CD4-positive, alpha-beta T cell (primary cell): Measurements from ENCODE around the gene MITF. TPM values are rescaled to one million over a fixed set of nuclear protein-coding genes. Genes with fewer than 3 reads are reported as not detected.

Source experiments
- ATAC-seq: fragments of 200-7000 bp; cut with Tn5 transposase; one replicate; pipeline ENCODE4 v1.10.0; 2022; ENCODE audit warnings: mild to moderate bottlenecking; ENCODE audit not compliant: poor library complexity
- CTCF ChIA-PET: fragments of 350-600 bp; sonication (Branson Sonifier 250); formaldehyde crosslinking; loops from one replicate; lab custom pipeline; 2021; ENCODE audit warnings: antibody characterized with exemption, inconsistent platforms; lab: Charles Lee
- POLR2A ChIA-PET: fragments of 350-600 bp; sonication (Branson Sonifier 250); formaldehyde crosslinking; loops from one replicate; lab custom pipeline; 2021; ENCODE audit warnings: antibody characterized with exemption, inconsistent platforms; lab: Charles Lee
- DNase-seq, 14 experiments: peaks; one replicate each; pipeline ENCODE4 v3.0.0-alpha.2; 2013 to 2020; ENCODE audit warnings: mixed read lengths in 2 of 14
- H3K27ac ChIP-seq, 2 donors: one replicate each; pipeline versions ENCODE4 v1.5.1 to v1.7.0; 2013; ENCODE audit warnings: low read length in 2 of 2, low read depth in 1 of 2, mild to moderate bottlenecking in 1 of 2
- H3K27me3 ChIP-seq, 2 experiments: 1 replicate in 1 of 2; 2 replicates in 1 of 2; pipeline versions ENCODE4 v1.6.1 to v1.7.0; 2013; ENCODE audit warnings: low read length in 2 of 2, control low read depth in 1 of 2, mild to moderate bottlenecking in 1 of 2, moderate library complexity in 1 of 2; ENCODE audit not compliant: insufficient read depth in 2 of 2, control insufficient read depth in 1 of 2
- H3K36me3 ChIP-seq: one replicate; pipeline ENCODE4 v1.6.1; 2013; ENCODE audit warnings: low read length, control low read depth; ENCODE audit not compliant: insufficient read depth
- H3K4me1 ChIP-seq: one replicate; pipeline ENCODE4 v1.6.1; 2013; ENCODE audit warnings: low read length, control low read depth; ENCODE audit not compliant: insufficient read depth
- H3K4me3 ChIP-seq: one replicate; pipeline ENCODE4 v1.5.1; 2013; ENCODE audit warnings: mild to moderate bottlenecking, low read length, moderate library complexity
- H3K9me3 ChIP-seq, 2 experiments: 1 replicate in 1 of 2; 2 replicates in 1 of 2; pipeline versions ENCODE4 v1.6.1 to v1.7.0; 2013; ENCODE audit warnings: low read length in 2 of 2, mild to moderate bottlenecking in 2 of 2, control low read depth in 1 of 2, moderate library complexity in 1 of 2; ENCODE audit not compliant: control insufficient read depth in 1 of 2, insufficient read depth in 1 of 2
- H3K27ac Mint-ChIP-seq: one replicate; pipeline ENCODE4 v1.8.0; 2020; ENCODE audit warnings: mixed read lengths
- H3K27me3 Mint-ChIP-seq: one replicate; pipeline ENCODE4 v1.8.0; 2021; ENCODE audit warnings: mixed read lengths
- H3K36me3 Mint-ChIP-seq: one replicate; pipeline ENCODE4 v1.8.0; 2021; ENCODE audit warnings: low read depth, mixed read lengths
- H3K4me1 Mint-ChIP-seq: one replicate; pipeline ENCODE4 v1.8.0; 2021; ENCODE audit warnings: low read depth, mixed read lengths
- H3K4me3 Mint-ChIP-seq: one replicate; pipeline ENCODE4 v1.8.0; 2020; ENCODE audit warnings: mild to moderate bottlenecking, mixed read lengths
- H3K9me3 Mint-ChIP-seq: one replicate; pipeline ENCODE4 v1.8.0; 2020; ENCODE audit warnings: mixed read lengths
- intact Hi-C, 2 experiments: fragments of 100-400 bp; cut with DNase I in 1 of 2; cut with micrococcal nuclease in 1 of 2; formaldehyde crosslinking; loops; one replicate each; pipeline versions ENCODE4 v1.15.1 to v1.9.0; 2023 to 2025; cut with DNase I, micrococcal nuclease
- total RNA-seq, 174 experiments: library from RNA in 2 of 174; stranded (reverse) in 2 of 174; gene quantifications; one replicate each; pipeline ENCODE4 v1.2.3 and lab custom pipeline; 2021 to 2026
- TF ChIP-seq, protein P1 (sequence below): fragments of 200-600 bp; IDR thresholded peaks from one replicate; pipeline ENCODE4 v1.8.0; 2022; ENCODE audit warnings: antibody characterized with exemption, mild to moderate bottlenecking

The MITF gene
- total RNA-seq, 2 experiments from 2014 or later, result not detected

- Mint-ChIP-seq H3K4me3 (no peak overlapping the region), H3K27ac (no peak overlapping the region), H3K27me3 (no peaks in the 10 kb centered on the region), H3K9me3 (no peaks in the 10 kb centered on the region), H3K4me1 (no peaks in the 10 kb centered on the region), H3K36me3 (no peaks in the 10 kb centered on the region)
- Histone ChIP-seq H3K27ac (no peak overlapping the region), H3K9me3 (peaks cover 0 to 3% of the 10 kb centered on the region in 2 experiments), H3K27me3 (no peaks in the 10 kb centered on the region), H3K4me3 (no peak overlapping the region), H3K4me1 (no peaks in the 10 kb centered on the region), H3K36me3 (no peaks in the 10 kb centered on the region)
- ATAC-seq (no peak), DNase-seq (no peak)
- intact Hi-C loops, result no loop called here
- POLR2A ChIA-PET, result no interaction called here
- TF ChIP-seq, protein P1, sequence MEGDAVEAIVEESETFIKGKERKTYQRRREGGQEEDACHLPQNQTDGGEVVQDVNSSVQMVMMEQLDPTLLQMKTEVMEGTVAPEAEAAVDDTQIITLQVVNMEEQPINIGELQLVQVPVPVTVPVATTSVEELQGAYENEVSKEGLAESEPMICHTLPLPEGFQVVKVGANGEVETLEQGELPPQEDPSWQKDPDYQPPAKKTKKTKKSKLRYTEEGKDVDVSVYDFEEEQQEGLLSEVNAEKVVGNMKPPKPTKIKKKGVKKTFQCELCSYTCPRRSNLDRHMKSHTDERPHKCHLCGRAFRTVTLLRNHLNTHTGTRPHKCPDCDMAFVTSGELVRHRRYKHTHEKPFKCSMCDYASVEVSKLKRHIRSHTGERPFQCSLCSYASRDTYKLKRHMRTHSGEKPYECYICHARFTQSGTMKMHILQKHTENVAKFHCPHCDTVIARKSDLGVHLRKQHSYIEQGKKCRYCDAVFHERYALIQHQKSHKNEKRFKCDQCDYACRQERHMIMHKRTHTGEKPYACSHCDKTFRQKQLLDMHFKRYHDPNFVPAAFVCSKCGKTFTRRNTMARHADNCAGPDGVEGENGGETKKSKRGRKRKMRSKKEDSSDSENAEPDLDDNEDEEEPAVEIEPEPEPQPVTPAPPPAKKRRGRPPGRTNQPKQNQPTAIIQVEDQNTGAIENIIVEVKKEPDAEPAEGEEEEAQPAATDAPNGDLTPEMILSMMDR, result no peak
- CTCF ChIA-PET, result no interaction called here
These were observed 15.9 kb upstream of the MITF start for GRCh38 chr3:69723389-69723788.

GRCh38 chr3:69724722-69725435, 14.4 kb upstream of the MITF start:
- peaks cover 0 to 3% of the 10 kb centered on the region in 2 experiments for H3K9me3 ChIP-seq
- H3K27ac Mint-ChIP-seq, result no peak overlapping the region
- intact Hi-C loops, result no loop called here
- no peaks in the 10 kb centered on the region for H3K27me3 ChIP-seq
- DNase-seq (no peak), ATAC-seq (no peak)
- H3K4me1 ChIP-seq, result no peaks in the 10 kb centered on the region
- ChIA-PET CTCF (no interaction called here), POLR2A (no interaction called here)
- TF ChIP-seq, protein P1, result no peak
- H3K36me3 Mint-ChIP-seq, result no peaks in the 10 kb centered on the region
- no peak overlapping the region for H3K4me3 Mint-ChIP-seq
- no peaks in the 10 kb centered on the region for H3K4me1 Mint-ChIP-seq
- H3K9me3 Mint-ChIP-seq, result no peaks in the 10 kb centered on the region
- no peaks in the 10 kb centered on the region for H3K36me3 ChIP-seq
- no peak overlapping the region for H3K27ac ChIP-seq
- H3K27me3 Mint-ChIP-seq, result no peaks in the 10 kb centered on the region
- H3K4me3 ChIP-seq, result no peak overlapping the region

DNA sequence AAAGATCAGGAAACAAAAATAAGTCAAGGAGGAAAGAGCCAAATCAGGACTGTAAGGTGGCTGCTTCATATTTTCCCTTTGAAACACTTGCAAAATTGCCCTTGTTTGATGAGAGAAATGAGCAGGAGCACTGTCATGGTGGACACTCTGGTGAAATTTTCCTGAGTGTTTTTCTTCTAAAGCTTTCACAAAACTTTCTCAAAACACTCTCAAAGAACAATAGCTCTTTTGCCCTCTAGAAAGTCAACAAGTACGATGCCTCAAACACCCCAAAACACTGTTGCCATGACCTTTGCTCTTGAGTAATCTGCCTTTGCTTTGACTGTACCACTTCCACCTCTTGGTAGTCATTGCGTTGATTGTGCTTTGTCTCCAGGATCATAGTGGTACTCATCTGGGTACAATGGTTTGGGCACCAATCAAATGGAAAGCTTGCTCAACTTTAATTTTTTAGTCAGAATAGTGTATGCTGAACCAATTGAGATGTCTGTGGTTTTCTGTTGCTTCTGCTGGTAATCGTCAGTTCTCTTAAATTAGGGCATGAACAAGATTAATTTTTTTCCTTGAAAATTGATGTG, 13.2 kb upstream of the MITF start:
- no peaks in the 10 kb centered on the region for H3K27me3 Mint-ChIP-seq
- CTCF ChIA-PET, result no interaction called here
- intact Hi-C loops, result no loop called here

More for the DNA sequence above, 13.2 kb upstream of the MITF start:
- Mint-ChIP-seq H3K4me1 (no peaks in the 10 kb centered on the region), H3K4me3 (no peak overlapping the region), H3K27ac (no peak overlapping the region), H3K9me3 (no peaks in the 10 kb centered on the region), H3K36me3 (no peaks in the 10 kb centered on the region)
- Histone ChIP-seq H3K4me1 (no peaks in the 10 kb centered on the region), H3K27ac (no peak overlapping the region), H3K9me3 (peaks cover 0 to 3% of the 10 kb centered on the region in 2 experiments), H3K27me3 (no peaks in the 10 kb centered on the region), H3K36me3 (no peaks in the 10 kb centered on the region), H3K4me3 (no peak overlapping the region)
- TF ChIP-seq, protein P1, result no peak
- no peak for DNase-seq
- POLR2A ChIA-PET, result no interaction called here
- no peak for ATAC-seq
